Mesothelial cell of epicardium (in vitro differentiated cells): ENCODE results near the gene HDAC8. TPM values are rescaled to one million over a fixed set of nuclear protein-coding genes. Genes with fewer than 3 reads are reported as not detected.

Experiments
- DNase-seq, 2 experiments: peaks; one replicate each; pipeline ENCODE4 v3.0.0; 2021; ENCODE audit warnings: low spot score in 2 of 2; ENCODE audit not compliant: unreplicated experiment in 2 of 2
- H3K27ac Mint-ChIP-seq: 2 replicates; pipeline ENCODE4 v1.8.0; 2021; ENCODE audit warnings: mixed read lengths
- H3K27me3 Mint-ChIP-seq: 2 replicates; pipeline ENCODE4 v1.8.0; 2021; ENCODE audit warnings: low read depth, mixed read lengths
- H3K36me3 Mint-ChIP-seq: 2 replicates; pipeline ENCODE4 v1.8.0; 2021; ENCODE audit warnings: mixed read lengths
- H3K4me1 Mint-ChIP-seq: 2 replicates; pipeline ENCODE4 v1.8.0; 2021; ENCODE audit warnings: mixed read lengths
- H3K4me3 Mint-ChIP-seq: 2 replicates; pipeline ENCODE4 v1.8.0; 2021; ENCODE audit warnings: mild to moderate bottlenecking, moderate library complexity, mixed read lengths
- H3K9me3 Mint-ChIP-seq: 2 replicates; pipeline ENCODE4 v1.8.0; 2021; ENCODE audit warnings: mixed read lengths
- CTCF ChIP-seq: fragments of 200-600 bp; sonication (generic); IDR thresholded peaks from one replicate; pipeline ENCODE4 v1.5.0; 2021; ENCODE audit warnings: antibody characterized with exemption; ENCODE audit not compliant: unreplicated experiment
- total RNA-seq: library from RNA; stranded (reverse); gene quantifications from 3 replicates; pipeline ENCODE4 v1.2.1, GENCODE V29; 2021

The HDAC8 gene
- total RNA-seq, 1 donor from 2014 or later = 50.0 TPM

- no peak for TF ChIP-seq CTCF
- Mint-ChIP-seq H3K27me3 (peaks cover 80% of the 10 kb centered on the region), H3K4me3 (no peak overlapping the region), H3K36me3 (no peaks in the 10 kb centered on the region), H3K27ac (no peak overlapping the region), H3K9me3 (peaks cover 13% of the 10 kb centered on the region), H3K4me1 (peaks cover 7% of the 10 kb centered on the region)
- DNase-seq = no peak
These were observed 272.6 kb downstream of the HDAC8 start for GRCh38 chrX:72299891-72300630.

- TF ChIP-seq CTCF = no peak
- Mint-ChIP-seq H3K9me3 (peaks cover 15% of the 10 kb centered on the region), H3K4me3 (no peak overlapping the region), H3K4me1 (no peaks in the 10 kb centered on the region), H3K27me3 (peaks cover 60% of the 10 kb centered on the region), H3K36me3 (no peaks in the 10 kb centered on the region), H3K27ac (no peak overlapping the region)
- DNase-seq = no peak
These were observed 274.5 kb downstream of the HDAC8 start for GRCh38 chrX:72297953-72298730.

GRCh38 chrX:72296991-72297390 lies 275.7 kb downstream of the HDAC8 start:
- H3K27me3 Mint-ChIP-seq = peaks cover 54% of the 10 kb centered on the region
- DNase-seq = no peak
- no peaks in the 10 kb centered on the region for H3K36me3 Mint-ChIP-seq
- no peak overlapping the region for H3K27ac Mint-ChIP-seq
- H3K9me3 Mint-ChIP-seq = peaks cover 21% of the 10 kb centered on the region
- no peak for TF ChIP-seq CTCF
- H3K4me1 Mint-ChIP-seq = no peaks in the 10 kb centered on the region
- no peak overlapping the region for H3K4me3 Mint-ChIP-seq

GRCh38 chrX:72295745-72296144 lies 276.9 kb downstream of the HDAC8 start:
- no peaks in the 10 kb centered on the region for H3K4me1 Mint-ChIP-seq
- DNase-seq = no peak
- no peak overlapping the region for H3K27ac Mint-ChIP-seq
- H3K36me3 Mint-ChIP-seq = no peaks in the 10 kb centered on the region
- no peak overlapping the region for H3K4me3 Mint-ChIP-seq
- peaks cover 43% of the 10 kb centered on the region for H3K27me3 Mint-ChIP-seq
- TF ChIP-seq CTCF = no peak
- peaks cover 29% of the 10 kb centered on the region for H3K9me3 Mint-ChIP-seq

- no peaks in the 10 kb centered on the region for H3K36me3 Mint-ChIP-seq
- no peaks in the 10 kb centered on the region for H3K4me1 Mint-ChIP-seq
- H3K4me3 Mint-ChIP-seq = no peak overlapping the region
- no peak for DNase-seq
- peaks cover 32% of the 10 kb centered on the region for H3K9me3 Mint-ChIP-seq
- H3K27ac Mint-ChIP-seq = no peak overlapping the region
- peaks cover 34% of the 10 kb centered on the region for H3K27me3 Mint-ChIP-seq
- TF ChIP-seq CTCF = peak; percentile 69
These were observed 278.1 kb downstream of the HDAC8 start for GRCh38 chrX:72294497-72294896.
